Neutrophil (primary cell): ENCODE results near the gene MTPN.

ENCODE experiments used
- H3K27ac ChIP-seq: fragments of 200-600 bp; sonication (generic); 2 replicates; pipeline ENCODE4 v1.5.1; 2016; ENCODE audit warnings: mild to moderate bottlenecking, moderate library complexity
- H3K27me3 ChIP-seq: fragments of 200-600 bp; sonication (generic); 2 replicates; pipeline ENCODE4 v1.6.0; 2016; ENCODE audit warnings: mild to moderate bottlenecking
- H3K36me3 ChIP-seq: fragments of 200-600 bp; sonication (generic); 2 replicates; pipeline ENCODE4 v1.5.1; 2017
- H3K4me1 ChIP-seq, 2 experiments: fragments of 200-600 bp in 1 of 2; sonication (generic) in 1 of 2; 1 replicate in 1 of 2; 2 replicates in 1 of 2; pipeline versions ENCODE4 v1.5.1 to v1.6.1; 2013 to 2016; ENCODE audit warnings: low read depth in 1 of 2, low read length in 1 of 2, mild to moderate bottlenecking in 1 of 2, moderate library complexity in 1 of 2; ENCODE audit not compliant: control insufficient read depth in 1 of 2, insufficient read depth in 1 of 2
- H3K4me3 ChIP-seq, 2 experiments: fragments of 200-600 bp in 1 of 2; sonication (generic) in 1 of 2; 1 replicate in 1 of 2; 2 replicates in 1 of 2; pipeline ENCODE4 v1.5.1; 2013 to 2016; ENCODE audit warnings: low read depth in 1 of 2, low read length in 1 of 2, mild to moderate bottlenecking in 1 of 2, moderate library complexity in 1 of 2
- H3K9me3 ChIP-seq: fragments of 200-600 bp; sonication (generic); 2 replicates; pipeline ENCODE4 v1.5.1; 2016
- TF ChIP-seq, protein P1 (sequence below): fragments of 200-600 bp; sonication (generic); IDR thresholded peaks from 2 replicates; pipeline ENCODE4 v1.5.1; 2016; ENCODE audit warnings: antibody characterized with exemption

MTPN gene

DNA sequence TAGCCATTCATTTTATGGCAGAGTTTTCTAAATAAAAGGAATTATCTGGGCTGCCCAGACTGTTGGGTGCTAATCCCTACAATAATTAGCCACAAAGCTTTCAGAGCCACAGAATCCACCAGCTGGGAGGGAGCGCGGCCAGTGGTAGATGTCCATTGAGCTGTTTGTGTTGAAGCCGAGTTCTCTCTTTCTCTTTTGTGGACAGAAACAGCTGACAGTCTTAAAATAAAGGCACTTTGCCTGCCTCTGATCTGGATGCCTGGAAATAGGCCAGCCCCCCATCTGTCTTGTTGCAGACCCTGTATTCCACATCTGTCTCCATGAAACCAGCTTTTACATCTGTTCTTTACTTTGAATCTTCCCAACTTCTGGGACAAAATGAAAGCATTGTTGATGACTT lies 66.1 kb downstream of the MTPN start:
- no peaks in the 10 kb centered on the region for H3K36me3 ChIP-seq
- H3K27me3 ChIP-seq, result no peaks in the 10 kb centered on the region
- TF ChIP-seq, protein P1, sequence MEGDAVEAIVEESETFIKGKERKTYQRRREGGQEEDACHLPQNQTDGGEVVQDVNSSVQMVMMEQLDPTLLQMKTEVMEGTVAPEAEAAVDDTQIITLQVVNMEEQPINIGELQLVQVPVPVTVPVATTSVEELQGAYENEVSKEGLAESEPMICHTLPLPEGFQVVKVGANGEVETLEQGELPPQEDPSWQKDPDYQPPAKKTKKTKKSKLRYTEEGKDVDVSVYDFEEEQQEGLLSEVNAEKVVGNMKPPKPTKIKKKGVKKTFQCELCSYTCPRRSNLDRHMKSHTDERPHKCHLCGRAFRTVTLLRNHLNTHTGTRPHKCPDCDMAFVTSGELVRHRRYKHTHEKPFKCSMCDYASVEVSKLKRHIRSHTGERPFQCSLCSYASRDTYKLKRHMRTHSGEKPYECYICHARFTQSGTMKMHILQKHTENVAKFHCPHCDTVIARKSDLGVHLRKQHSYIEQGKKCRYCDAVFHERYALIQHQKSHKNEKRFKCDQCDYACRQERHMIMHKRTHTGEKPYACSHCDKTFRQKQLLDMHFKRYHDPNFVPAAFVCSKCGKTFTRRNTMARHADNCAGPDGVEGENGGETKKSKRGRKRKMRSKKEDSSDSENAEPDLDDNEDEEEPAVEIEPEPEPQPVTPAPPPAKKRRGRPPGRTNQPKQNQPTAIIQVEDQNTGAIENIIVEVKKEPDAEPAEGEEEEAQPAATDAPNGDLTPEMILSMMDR, result no peak
- no peak overlapping the region for H3K4me3 ChIP-seq
- peaks cover 0 to 4% of the 10 kb centered on the region in 2 experiments for H3K4me1 ChIP-seq
- H3K27ac ChIP-seq, result no peak overlapping the region
- H3K9me3 ChIP-seq, result no peaks in the 10 kb centered on the region

DNA sequence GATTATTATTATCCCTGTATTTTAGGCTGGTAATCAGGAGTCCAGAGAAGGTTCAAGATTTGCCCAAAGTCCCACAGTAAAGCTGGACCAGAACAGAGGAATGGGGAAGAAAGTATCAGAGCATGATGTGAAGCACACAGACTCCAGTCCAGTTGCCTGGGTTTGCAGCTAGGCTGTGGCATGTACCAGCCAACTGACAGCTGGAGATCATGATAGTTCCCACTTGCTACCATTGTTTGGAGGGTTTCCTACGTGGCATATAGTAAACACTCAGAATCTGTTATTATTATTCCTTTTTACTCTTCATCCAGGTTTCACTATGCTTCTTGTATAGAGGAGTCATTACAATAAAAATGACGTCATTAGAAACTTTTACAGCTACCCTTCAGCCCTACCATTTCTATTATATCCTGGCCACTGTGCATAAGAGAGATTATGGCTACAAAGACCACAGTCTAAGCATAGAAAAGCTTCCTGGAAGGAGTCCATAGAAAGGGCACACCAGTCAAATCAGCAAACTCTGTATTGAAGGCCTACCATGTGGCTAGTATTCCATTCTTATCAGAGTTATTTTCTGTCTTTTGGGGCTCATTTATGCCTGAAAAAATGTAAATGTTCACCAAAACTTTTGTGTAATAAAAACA lies 66.6 kb downstream of the MTPN start:
- Histone ChIP-seq H3K4me1 (peaks cover 5 to 10% of the 10 kb centered on the region in 2 experiments), H3K9me3 (no peaks in the 10 kb centered on the region), H3K27ac (no peak overlapping the region), H3K27me3 (no peaks in the 10 kb centered on the region), H3K36me3 (no peaks in the 10 kb centered on the region), H3K4me3 (no peak overlapping the region)
- TF ChIP-seq, protein P1, result no peak

DNA sequence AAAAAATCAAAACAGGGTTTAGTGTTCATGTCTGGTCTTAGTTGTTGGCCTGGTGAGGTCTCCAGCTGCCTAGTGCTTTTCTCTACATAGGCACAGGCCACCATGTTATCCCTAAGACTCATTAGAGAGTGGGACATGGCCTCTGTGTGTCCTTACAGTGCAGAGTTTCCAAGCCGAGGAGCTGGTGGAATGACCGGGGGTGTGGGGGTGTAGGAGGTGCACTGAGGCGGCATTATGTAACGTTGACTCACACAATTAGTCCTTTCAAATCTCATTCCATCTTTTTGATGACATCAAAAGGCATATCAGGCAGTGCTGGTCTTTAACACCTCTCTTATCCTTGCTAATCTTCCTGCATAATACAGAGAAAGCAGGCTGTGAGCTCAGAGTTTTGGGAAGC lies 71.3 kb downstream of the MTPN start:
- no peak overlapping the region for H3K27ac ChIP-seq
- TF ChIP-seq, protein P1, result no peak
- H3K36me3 ChIP-seq, result no peaks in the 10 kb centered on the region
- peaks cover 9 to 15% of the 10 kb centered on the region in 2 experiments for H3K4me1 ChIP-seq
- H3K27me3 ChIP-seq, result no peaks in the 10 kb centered on the region
- no peak overlapping the region for H3K4me3 ChIP-seq
- H3K9me3 ChIP-seq, result no peaks in the 10 kb centered on the region

DNA sequence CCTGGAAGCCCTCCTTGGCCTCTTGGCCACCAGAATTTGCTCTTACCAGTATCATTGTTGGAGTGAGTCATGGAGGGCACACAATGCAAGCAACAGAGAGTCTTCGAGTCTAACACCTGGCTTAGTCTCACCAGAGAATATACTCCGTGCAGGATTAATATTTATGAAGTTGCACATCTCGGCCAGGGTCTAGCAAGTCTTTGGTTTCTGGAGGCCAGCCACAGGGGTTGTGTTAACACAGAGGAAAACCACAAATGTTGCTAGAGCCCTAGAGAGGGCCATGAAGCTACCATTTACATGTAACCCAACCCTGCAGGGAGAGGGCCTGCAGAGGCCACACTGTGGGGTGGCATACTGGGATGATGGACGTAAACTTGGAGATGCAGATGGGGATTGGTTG lies 71.8 kb downstream of the MTPN start:
- Histone ChIP-seq H3K4me1 (peaks cover 9 to 15% of the 10 kb centered on the region in 2 experiments), H3K27ac (no peak overlapping the region), H3K36me3 (no peaks in the 10 kb centered on the region), H3K4me3 (no peak overlapping the region), H3K27me3 (no peaks in the 10 kb centered on the region), H3K9me3 (no peaks in the 10 kb centered on the region)
- TF ChIP-seq, protein P1, result no peak

DNA sequence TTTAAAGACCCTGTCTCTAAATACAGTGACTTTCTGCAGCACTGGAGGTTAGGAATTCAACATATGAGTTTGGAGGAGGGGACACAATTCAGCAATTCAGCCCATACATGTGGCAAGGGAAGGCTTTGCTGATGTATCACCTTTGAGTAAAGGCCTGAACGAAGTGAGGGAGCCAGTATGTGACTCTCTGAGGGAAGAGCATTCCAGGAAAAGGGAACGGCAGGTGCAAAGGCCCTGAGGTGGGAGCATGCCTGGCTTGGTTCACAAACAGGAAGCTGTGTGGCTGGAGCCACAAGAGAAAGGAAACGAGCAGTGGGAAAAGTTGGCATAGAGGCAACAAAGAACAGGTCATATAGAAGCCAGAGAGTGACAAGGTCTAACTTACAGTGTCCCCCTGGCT lies 72.9 kb downstream of the MTPN start:
- peaks cover 9 to 15% of the 10 kb centered on the region in 2 experiments for H3K4me1 ChIP-seq
- H3K4me3 ChIP-seq, result no peak overlapping the region
- no peaks in the 10 kb centered on the region for H3K9me3 ChIP-seq
- no peak overlapping the region for H3K27ac ChIP-seq
- TF ChIP-seq, protein P1, result no peak
- H3K36me3 ChIP-seq, result no peaks in the 10 kb centered on the region
- H3K27me3 ChIP-seq, result no peaks in the 10 kb centered on the region
